GM21447 (cell line): Measurements from ENCODE around the gene TAS1R3.

Experiments used
- ATAC-seq: cut with Tn5 transposase; IDR thresholded peaks from one replicate; pipeline ENCODE4 v1.9.1; 2021; ENCODE audit not compliant: unreplicated experiment

TAS1R3 gene

DNA sequence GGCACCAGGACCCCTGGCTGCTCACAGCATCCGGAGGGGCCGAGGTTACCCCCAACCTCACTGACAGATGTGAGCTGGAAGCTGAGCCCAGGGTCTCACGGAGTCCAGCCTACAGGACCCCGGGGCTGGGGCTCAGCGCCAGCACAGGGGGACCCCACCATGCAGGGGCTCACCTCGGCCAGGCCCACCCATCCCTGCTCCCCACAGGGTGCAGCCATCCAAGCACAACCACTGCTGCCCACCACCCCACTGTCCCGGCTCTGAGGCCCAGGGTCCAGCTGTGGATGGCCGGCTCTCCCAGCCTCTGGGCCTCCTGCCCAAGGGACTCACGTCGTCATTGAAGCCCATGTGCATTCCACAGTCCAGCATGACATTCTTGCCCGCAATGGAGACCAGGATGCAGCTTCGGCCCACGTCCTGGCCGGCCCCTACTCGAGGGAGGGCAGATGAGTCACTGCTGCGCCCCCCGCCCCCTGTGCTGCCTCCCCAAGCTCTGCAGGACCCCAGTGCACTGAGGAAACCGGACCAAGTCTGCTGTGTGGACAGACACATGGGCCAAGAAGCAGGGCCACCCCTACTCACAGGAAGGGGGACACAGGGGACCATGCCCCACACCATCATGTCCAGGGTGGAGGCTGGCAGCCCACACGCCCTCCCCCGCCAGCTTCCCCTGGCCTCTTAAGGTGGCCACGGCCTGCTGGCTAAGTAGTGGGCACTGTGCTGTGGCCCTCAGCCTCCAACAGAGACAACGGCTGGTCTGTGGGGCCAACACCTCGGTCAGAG is 10.2 kb upstream of the TAS1R3 start:
- no peak for ATAC-seq

DNA sequence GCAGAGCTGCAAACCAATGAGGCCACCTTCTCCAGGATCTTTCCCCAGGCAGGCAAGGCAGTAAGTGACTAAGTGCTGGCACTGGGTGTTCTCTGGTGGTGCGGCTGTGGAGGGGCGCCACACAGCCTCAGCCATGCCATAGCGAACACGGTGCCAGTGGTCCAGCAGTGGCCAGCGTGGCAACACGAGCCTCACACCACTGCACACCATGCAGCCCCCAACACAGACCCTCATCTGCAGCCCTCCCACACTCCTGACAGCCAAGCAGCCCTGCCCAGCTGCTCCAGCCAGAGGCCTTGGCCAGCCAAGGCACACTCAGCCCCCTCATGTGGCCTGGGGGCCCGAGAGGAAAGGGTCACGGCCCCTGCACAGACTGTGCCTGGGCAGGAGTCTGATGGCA is 9.6 kb upstream of the TAS1R3 start:
- ATAC-seq, result no peak

GRCh38 chr1:1322418-1322817 is 8.7 kb upstream of the TAS1R3 start:
- no peak for ATAC-seq

DNA sequence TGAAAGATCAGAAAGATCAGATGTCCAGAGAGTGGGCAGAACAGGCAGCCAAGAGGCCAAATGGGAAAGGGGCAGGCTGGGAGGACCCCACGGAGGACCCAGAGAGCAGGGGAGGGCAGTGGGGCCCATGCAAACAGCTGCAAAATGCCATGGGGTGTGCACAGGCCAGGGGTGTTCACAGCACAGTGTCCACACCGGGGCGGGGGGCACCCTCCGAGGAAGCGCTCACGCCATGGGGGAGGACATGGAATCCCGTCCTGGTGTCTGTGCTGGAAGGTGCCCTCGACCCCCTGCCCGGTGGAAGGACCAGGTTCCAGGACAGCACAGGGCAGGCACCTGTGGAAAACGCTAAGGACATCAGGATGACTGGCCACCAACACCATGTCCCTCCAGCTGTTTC is 8.1 kb upstream of the TAS1R3 start:
- no peak for ATAC-seq

- peak; percentile 18 for ATAC-seq
Observed at GRCh38 chr1:1324084-1324523, 7.0 kb upstream of the TAS1R3 start.

DNA sequence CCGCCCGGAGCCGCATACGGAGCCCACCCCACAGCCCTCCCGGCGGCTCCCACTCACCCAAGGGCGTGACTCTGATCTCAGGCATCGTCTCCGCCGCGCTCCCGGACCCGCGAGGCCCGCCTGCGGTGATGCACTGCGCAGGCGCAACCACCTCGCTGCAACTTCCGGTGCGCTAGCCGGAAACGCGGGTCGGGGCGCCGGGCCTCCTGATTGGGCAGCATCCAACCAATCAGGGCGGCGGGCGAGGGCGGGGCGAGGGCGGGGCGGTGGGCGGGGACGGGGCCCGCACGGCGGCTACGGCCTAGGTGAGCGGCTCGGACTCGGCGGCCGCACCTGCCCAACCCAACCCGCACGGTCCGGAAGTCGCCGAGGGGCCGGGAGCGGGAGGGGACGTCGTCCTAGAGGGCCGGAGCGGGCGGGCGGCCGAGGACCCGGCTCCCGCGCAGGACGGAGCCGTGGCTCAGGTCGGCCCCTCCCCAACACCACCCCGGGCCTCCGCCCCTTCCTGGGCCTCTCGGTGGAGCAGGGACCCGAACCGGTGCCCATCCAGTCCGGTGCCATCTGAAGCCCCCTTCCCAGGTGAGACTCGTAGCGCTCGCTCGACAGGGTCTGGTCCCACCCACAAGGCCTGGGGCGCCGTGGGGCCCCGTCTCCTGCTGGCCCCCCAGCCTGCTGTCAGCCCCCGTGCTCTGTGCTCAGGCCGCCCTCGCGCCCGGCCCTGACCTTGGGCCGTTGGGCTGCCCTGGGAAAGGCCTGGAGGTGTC is 6.4 kb upstream of the TAS1R3 start, which contains the start of the genes CPTP and INTS11:
TSS of gene CPTP (plus strand) at position 279 of the 764 bp plus-strand sequence. CDS start 2,109 bp downstream, outside the sequence.
TSS of gene INTS11 (minus strand) at position 137 of the 764 bp plus-strand sequence. CDS start at position 85, 52 bp downstream.
- peak; percentile 59 for ATAC-seq

DNA sequence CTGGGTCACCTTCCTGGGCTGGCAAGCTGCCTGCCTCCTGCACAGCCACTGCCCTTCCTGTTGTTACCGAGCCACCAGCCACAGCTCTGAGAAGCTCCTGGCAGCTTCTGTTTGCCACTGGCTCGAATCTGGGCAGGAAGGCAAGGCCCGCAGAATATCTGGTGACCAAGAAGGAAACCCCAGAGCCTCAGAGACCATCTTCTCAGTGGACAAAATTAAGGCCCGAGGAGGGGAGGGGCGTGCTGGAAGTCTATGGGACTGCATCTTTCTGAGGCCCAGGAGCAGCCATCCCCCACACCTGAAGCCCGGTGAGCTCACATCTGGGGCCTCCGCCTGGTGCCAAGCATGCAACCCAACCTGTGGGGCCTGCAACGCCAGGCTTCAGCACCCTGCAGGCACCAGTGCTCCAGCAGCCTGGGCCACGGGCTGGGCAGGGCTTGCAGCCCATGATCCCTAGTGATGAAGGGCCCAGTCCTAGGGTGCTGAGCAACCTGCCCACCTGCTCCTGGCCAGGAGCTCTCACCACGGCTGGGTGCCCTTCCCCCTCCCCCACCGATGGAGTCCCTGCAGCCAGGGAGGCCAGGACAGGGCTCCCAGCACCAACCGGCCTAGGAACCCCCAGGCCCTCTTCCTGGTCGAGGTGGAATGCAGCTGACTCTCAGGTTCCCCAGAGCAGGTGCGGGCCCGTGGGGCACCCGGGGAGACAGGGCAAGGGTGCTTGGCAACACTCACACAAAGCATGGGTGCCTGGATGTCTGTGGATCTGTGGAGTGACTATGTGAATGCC is 5.6 kb upstream of the TAS1R3 start:
- ATAC-seq, result no peak

DNA sequence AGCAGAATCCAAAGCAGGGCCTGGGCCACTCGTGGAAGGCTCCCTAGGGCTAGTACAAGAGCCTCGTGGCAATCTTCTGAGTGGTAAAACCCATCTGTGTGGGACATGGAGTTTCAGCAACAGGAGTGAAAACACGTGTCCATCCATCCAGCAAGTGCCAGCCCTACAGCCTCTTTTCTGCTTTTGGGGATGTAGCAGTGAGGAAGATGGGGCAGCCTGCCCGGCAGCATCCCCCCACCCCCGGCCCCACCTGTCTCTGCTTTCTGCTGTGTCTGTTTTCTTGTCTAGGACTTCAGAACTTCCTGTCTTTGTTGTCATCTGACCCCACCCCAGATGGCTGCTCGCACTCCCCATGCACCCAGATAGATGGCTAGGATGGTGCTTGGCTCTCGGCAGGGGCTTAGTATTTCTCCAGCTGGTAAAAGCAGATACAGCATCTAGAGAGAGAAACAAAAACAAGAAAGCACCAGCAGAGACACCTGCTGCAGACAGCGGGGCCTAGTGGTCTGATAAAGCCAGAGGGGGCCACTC is 4.9 kb upstream of the TAS1R3 start:
- no peak for ATAC-seq

GRCh38 chr1:1327291-1327690 is 3.8 kb upstream of the TAS1R3 start:
- no peak for ATAC-seq

DNA sequence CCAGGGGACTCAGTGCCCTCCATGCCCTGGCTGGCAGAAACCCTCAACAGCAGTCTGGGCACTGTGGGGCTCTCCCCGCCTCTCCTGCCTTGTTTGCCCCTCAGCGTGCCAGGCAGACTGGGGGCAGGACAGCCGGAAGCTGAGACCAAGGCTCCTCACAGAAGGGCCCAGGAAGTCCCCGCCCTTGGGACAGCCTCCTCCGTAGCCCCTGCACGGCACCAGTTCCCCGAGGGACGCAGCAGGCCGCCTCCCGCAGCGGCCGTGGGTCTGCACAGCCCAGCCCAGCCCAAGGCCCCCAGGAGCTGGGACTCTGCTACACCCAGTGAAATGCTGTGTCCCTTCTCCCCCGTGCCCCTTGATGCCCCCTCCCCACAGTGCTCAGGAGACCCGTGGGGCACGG is 2.8 kb upstream of the TAS1R3 start:
- no peak for ATAC-seq

DNA sequence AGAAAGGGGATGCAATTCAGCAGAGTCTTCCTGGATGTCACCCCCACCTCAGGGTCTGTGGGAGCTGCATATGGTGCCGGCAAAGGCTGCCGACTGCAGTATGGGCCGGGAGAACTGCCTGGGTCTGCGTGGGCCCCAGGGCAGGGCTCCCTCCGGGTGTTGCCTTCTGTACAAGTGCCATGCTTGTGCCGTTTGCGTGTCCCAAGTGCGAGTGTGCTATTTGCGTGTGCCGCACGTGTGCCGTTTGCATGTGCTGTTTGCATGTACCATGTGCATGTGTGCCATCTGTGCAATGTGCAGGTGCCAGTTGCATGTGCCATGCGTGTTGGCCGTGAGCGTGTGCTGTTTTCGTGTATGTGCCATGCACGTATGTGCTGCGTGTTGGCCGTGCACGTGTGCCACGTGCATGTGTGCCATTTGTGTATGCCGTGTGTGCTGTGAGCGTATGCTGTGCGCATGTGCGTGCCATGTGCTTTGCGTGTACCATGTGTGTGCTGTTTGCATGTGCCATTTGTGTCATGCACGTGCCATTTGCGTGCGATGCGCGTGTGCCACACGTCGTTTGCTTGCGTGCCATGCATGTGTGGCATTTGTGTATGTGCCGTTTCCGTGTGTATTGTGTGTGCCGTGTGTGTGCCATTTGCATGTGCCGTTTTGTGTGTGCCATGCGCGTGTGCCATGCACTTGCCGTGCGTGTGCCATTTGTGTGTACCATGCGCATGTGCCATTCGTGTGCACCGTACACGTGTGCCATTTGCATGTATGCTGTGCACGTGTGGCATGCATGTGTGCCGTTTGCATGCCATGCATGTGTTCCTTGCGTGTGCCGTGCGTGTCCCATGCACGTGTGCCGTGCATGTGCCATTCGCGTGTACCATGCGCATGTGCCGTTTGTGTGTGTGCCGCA is 1.5 kb upstream of the TAS1R3 start:
- no peak for ATAC-seq

- no peak for ATAC-seq
Observed at GRCh38 chr1:1330366-1331067, 563 bp upstream of the TAS1R3 start.

DNA sequence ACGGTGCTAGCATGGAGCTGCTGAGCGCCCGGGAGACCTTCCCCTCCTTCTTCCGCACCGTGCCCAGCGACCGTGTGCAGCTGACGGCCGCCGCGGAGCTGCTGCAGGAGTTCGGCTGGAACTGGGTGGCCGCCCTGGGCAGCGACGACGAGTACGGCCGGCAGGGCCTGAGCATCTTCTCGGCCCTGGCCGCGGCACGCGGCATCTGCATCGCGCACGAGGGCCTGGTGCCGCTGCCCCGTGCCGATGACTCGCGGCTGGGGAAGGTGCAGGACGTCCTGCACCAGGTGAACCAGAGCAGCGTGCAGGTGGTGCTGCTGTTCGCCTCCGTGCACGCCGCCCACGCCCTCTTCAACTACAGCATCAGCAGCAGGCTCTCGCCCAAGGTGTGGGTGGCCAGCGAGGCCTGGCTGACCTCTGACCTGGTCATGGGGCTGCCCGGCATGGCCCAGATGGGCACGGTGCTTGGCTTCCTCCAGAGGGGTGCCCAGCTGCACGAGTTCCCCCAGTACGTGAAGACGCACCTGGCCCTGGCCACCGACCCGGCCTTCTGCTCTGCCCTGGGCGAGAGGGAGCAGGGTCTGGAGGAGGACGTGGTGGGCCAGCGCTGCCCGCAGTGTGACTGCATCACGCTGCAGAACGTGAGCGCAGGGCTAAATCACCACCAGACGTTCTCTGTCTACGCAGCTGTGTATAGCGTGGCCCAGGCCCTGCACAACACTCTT is 1.1 kb downstream of the TAS1R3 start:
- no peak for ATAC-seq

DNA sequence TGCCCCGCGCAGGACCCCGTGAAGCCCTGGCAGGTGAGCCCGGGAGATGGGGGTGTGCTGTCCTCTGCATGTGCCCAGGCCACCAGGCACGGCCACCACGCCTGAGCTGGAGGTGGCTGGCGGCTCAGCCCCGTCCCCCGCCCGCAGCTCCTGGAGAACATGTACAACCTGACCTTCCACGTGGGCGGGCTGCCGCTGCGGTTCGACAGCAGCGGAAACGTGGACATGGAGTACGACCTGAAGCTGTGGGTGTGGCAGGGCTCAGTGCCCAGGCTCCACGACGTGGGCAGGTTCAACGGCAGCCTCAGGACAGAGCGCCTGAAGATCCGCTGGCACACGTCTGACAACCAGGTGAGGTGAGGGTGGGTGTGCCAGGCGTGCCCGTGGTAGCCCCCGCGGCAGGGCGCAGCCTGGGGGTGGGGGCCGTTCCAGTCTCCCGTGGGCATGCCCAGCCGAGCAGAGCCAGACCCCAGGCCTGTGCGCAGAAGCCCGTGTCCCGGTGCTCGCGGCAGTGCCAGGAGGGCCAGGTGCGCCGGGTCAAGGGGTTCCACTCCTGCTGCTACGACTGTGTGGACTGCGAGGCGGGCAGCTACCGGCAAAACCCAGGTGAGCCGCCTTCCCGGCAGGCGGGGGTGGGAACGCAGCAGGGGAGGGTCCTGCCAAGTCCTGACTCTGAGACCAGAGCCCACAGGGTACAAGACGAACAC is 1.8 kb downstream of the TAS1R3 start:
- ATAC-seq, result no peak

GRCh38 chr1:1333551-1334241 is 2.6 kb downstream of the TAS1R3 start:
- ATAC-seq, result no peak

- no peak for ATAC-seq
Observed at GRCh38 chr1:1334835-1335234, 3.8 kb downstream of the TAS1R3 start.

DNA sequence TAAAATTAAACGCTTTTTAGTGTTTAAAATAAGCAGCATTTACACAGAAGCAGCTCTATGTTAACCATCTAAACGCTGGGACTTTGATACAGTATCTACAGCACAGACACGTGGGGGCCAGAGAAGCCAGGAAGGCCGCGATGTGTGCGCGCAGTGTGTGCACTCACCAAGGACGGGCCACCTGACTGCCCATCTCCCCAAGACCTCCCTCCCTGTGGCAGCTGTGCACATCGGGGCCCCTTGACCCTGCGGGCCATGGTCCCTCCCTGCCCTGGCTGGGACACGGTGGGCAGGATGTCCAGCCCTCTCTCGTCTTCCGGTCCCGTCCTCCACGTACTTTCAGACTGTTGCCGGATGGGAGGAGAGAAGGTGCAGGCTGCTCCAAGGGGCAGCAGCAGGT is 4.2 kb downstream of the TAS1R3 start:
- no peak for ATAC-seq
